Measurements from ENCODE around the gene HS3ST2.
"Not testable (repeated sequence)": the region's sequence is repeated elsewhere in the genome, so short reads cannot be mapped to it uniquely, and the experiment has no call there.

HS3ST2 gene

DNA sequence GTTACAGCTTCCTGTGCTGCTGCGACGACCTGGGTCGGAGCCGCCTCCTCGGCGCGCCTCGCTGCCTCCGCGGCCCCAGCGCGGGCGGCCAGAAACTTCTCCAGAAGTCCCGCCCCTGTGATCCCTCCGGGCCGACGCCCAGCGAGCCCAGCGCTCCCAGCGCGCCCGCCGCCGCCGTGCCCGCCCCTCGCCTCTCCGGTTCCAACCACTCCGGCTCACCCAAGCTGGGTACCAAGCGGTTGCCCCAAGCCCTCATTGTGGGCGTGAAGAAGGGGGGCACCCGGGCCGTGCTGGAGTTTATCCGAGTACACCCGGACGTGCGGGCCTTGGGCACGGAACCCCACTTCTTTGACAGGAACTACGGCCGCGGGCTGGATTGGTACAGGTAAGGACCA lies 746 bp downstream of the HS3ST2 start:
- no peaks in the 10 kb centered on the region for H3K36me3 ChIP-seq (ENCODE audit: insufficient read depth, low read depth, low read length)
- H3K27ac ChIP-seq (ENCODE audit: low read length), result no peak overlapping the region
- peak overlapping the region; percentile 70; the same call in 1 of the 2 replicates for H3K4me3 ChIP-seq (ENCODE audit: low read length)
- peaks cover 69% of the 10 kb centered on the region for H3K27me3 ChIP-seq (ENCODE audit: insufficient read depth, low read length)
- no peaks in the 10 kb centered on the region for H3K4me1 ChIP-seq (ENCODE audit: insufficient read depth, low read length)
- H3K9me3 ChIP-seq (ENCODE audit: insufficient read depth, low read depth, low read length), result no peaks in the 10 kb centered on the region
- no peak overlapping the region for H3K9ac ChIP-seq (ENCODE audit: low read depth, low read length)

DNA sequence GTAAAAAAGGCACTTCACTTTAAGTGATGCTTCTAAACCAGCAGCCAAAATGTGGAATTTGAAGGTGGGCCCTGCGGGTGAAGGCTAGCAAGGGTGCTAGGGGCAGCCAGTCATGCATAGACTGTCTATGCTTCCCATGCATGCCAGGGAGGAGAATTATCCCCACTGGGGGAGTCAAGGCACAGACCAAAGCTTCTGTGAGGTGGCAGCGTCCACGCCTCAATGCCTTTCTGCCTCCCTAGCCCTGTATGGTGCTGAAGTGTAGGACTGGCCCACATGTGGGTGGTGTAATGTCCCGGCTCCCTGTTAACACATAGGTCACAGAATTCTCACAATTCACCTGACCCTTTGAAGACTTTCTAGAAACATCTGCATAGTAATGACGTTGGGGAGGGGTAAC lies 1.9 kb downstream of the HS3ST2 start:
- Histone ChIP-seq H3K4me1 (ENCODE audit: insufficient read depth, low read length) (no peaks in the 10 kb centered on the region), H3K27me3 (ENCODE audit: insufficient read depth, low read length) (peaks cover 69% of the 10 kb centered on the region), H3K4me3 (ENCODE audit: low read length) (no peak overlapping the region), H3K9me3 (ENCODE audit: insufficient read depth, low read depth, low read length) (no peaks in the 10 kb centered on the region), H3K27ac (ENCODE audit: low read length) (no peak overlapping the region), H3K36me3 (ENCODE audit: insufficient read depth, low read depth, low read length) (no peaks in the 10 kb centered on the region), H3K9ac (ENCODE audit: low read depth, low read length) (no peak overlapping the region)

DNA sequence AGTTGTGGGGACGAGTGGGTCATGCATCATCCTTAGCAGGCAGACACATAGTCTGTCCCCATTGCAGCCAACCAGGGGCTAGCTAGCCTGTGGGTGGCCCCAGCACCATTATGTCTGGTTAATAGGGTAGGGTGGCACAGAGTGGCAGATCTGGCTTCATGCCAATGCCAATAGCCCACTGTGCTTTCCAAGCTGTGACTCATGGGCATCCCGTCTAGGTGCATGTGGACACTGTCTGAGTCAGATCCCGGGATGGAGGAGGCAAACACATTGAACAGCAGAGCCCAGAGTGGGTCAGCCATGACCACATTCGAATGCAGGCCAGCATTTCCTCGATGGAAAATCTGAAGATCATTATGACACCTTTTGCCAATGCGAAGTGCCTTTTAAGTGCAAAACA lies 2.5 kb downstream of the HS3ST2 start:
- H3K9ac ChIP-seq (ENCODE audit: low read depth, low read length), result no peak overlapping the region
- H3K36me3 ChIP-seq (ENCODE audit: insufficient read depth, low read depth, low read length), result no peaks in the 10 kb centered on the region
- H3K9me3 ChIP-seq (ENCODE audit: insufficient read depth, low read depth, low read length), result no peaks in the 10 kb centered on the region
- no peak overlapping the region for H3K4me3 ChIP-seq (ENCODE audit: low read length)
- no peak overlapping the region for H3K27ac ChIP-seq (ENCODE audit: low read length)
- peaks cover 69% of the 10 kb centered on the region for H3K27me3 ChIP-seq (ENCODE audit: insufficient read depth, low read length)
- no peaks in the 10 kb centered on the region for H3K4me1 ChIP-seq (ENCODE audit: insufficient read depth, low read length)

DNA sequence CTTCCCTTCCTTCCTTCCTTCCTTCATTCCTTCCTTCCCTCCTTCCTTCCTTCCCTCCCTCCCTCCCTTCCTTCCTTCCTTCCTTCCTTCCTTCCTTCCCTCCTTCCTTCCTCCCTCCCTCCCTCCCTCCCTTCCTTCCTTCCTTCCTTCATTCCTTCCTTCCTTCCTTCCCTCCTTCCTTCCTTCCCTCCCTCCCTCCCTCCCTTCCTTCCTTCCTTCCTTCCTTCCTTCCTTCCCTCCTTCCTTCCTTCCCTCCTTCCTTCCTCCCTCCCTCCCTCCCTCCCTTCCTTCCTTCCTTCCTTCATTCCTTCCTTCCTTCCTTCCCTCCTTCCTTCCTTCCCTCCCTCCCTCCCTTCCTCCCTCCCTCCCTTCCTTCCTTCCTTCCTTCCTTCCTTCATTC lies 4.8 kb downstream of the HS3ST2 start:
- H3K9me3 ChIP-seq (ENCODE audit: insufficient read depth, low read depth, low read length); H3K9ac ChIP-seq (ENCODE audit: low read depth, low read length); H3K27ac ChIP-seq (ENCODE audit: low read length); H3K36me3 ChIP-seq (ENCODE audit: insufficient read depth, low read depth, low read length); H3K4me1 ChIP-seq (ENCODE audit: insufficient read depth, low read length); H3K4me3 ChIP-seq (ENCODE audit: low read length): not testable (repeated sequence)
- peaks cover 51% of the 10 kb centered on the region for H3K27me3 ChIP-seq (ENCODE audit: insufficient read depth, low read length)

DNA sequence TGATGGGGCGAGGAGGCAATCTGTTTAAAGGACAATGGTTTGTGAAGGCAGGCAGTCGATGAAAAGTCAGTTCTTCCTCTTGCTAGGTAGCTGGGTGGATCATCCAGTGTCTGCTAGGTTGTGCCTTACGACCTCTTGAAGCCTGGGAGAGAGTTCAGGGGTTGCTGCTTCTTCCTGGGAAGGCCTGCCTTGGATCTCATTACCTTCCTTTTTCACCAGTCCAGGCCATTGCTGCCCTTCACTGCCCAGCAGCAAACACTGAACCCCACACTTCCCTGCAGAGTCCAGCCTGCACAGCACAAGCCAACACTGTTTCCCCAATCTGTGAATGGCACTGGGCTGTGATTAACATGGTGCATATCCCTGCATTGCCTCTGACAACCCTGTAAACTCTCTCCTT lies 24.7 kb downstream of the HS3ST2 start:
- Histone ChIP-seq H3K27ac (ENCODE audit: low read length) (no peak overlapping the region), H3K4me3 (ENCODE audit: low read length) (no peak overlapping the region), H3K9ac (ENCODE audit: low read depth, low read length) (no peak overlapping the region), H3K9me3 (ENCODE audit: insufficient read depth, low read depth, low read length) (no peaks in the 10 kb centered on the region), H3K27me3 (ENCODE audit: insufficient read depth, low read length) (no peaks in the 10 kb centered on the region), H3K36me3 (ENCODE audit: insufficient read depth, low read depth, low read length) (no peaks in the 10 kb centered on the region), H3K4me1 (ENCODE audit: insufficient read depth, low read length) (peaks cover 3% of the 10 kb centered on the region; the same call in 1 of the 2 replicates)

DNA sequence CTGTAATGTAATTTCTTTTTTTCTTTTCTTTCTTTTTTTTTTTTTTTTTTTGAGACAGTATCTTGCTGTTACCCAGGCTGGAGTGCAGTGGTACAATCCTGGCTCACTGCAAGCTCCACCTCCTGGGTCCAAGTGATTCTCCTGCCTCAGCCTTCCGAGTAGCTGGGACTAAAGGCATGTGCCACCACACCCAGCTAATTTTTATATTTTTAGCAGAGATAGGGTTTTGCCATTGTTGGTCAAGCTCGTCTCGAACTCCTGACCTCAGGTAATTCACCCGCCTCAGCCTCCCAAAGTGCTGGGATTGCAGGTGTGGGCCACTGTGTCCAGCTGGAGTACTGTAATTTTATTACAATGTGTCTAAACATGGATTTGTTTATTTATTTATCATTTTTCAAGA lies 28.1 kb downstream of the HS3ST2 start:
- H3K9me3 ChIP-seq (ENCODE audit: insufficient read depth, low read depth, low read length); H3K9ac ChIP-seq (ENCODE audit: low read depth, low read length); H3K4me3 ChIP-seq (ENCODE audit: low read length); H3K36me3 ChIP-seq (ENCODE audit: insufficient read depth, low read depth, low read length); H3K27ac ChIP-seq (ENCODE audit: low read length); H3K27me3 ChIP-seq (ENCODE audit: insufficient read depth, low read length); H3K4me1 ChIP-seq (ENCODE audit: insufficient read depth, low read length): not testable (repeated sequence)

DNA sequence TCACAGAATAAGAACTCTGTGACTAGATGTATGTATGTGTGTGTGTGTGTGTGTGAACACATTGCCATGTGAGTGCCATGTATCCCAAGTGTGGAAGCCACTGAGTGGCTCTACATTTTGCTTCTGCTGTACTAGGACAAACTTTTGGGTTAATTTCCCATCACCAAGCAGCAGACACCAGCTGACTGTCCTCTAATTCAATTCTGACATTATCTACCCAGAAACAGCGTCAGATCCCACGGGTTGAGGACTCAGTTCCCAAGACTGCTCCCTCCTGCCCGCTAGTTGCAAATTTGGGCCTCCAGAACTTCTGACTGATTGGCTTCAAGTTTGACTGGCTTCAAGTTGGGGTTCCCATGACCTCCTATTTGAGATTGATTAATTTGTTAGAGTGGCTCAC lies 29.2 kb downstream of the HS3ST2 start:
- Histone ChIP-seq H3K36me3 (ENCODE audit: insufficient read depth, low read depth, low read length) (no peaks in the 10 kb centered on the region), H3K9me3 (ENCODE audit: insufficient read depth, low read depth, low read length) (no peaks in the 10 kb centered on the region), H3K4me3 (ENCODE audit: low read length) (no peak overlapping the region), H3K4me1 (ENCODE audit: insufficient read depth, low read length) (peaks cover 3% of the 10 kb centered on the region; the same call in 1 of the 2 replicates), H3K27ac (ENCODE audit: low read length) (no peak overlapping the region), H3K27me3 (ENCODE audit: insufficient read depth, low read length) (no peaks in the 10 kb centered on the region; the same call in 1 of the 2 replicates), H3K9ac (ENCODE audit: low read depth, low read length) (no peak overlapping the region)

DNA sequence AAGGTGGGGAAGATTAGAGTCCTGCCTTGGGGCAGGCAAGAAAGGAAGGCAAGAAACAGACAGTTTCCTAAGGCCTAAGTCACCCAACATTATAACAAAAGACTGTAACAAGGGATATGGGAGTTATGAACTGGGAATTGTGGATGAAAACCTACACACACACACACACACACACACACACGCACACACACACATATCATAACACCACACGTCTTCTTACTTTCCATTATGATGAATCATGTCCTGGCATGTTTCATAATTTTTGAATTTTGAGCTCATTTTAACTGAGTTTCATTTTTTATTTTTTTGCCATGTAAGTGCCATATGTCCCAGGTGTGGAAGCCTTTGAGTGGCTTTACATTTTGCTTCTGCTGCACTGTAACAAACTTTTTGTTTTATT lies 29.9 kb downstream of the HS3ST2 start:
- H3K27me3 ChIP-seq (ENCODE audit: insufficient read depth, low read length), result no peaks in the 10 kb centered on the region; the same call in 1 of the 2 replicates
- no peak overlapping the region for H3K4me3 ChIP-seq (ENCODE audit: low read length)
- H3K9ac ChIP-seq (ENCODE audit: low read depth, low read length), result no peak overlapping the region
- peaks cover 10% of the 10 kb centered on the region; the same call in 1 of the 2 replicates for H3K4me1 ChIP-seq (ENCODE audit: insufficient read depth, low read length)
- H3K27ac ChIP-seq (ENCODE audit: low read length), result no peak overlapping the region
- no peaks in the 10 kb centered on the region for H3K9me3 ChIP-seq (ENCODE audit: insufficient read depth, low read depth, low read length)
- no peaks in the 10 kb centered on the region for H3K36me3 ChIP-seq (ENCODE audit: insufficient read depth, low read depth, low read length)

DNA sequence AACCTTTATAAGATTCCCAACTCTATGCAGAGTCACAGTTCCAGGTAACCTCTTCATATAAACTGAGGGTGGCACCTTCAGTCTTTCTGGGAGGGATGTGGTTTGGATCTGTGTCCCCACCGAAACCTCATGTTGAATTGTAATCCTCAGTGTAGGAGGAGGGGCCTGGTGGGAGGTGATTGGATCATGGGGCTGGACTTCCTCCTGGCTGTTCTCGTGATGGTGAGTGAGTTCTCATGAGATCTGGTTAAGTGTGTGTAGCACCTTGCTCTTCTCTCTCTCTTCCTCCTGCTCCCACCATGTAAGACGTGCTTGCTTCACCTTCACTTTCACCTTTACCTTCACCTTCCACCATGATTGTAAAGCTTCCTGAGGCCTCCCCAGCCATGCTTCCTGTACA lies 30.5 kb downstream of the HS3ST2 start:
- peaks cover 11% of the 10 kb centered on the region; the same call in 1 of the 2 replicates for H3K4me1 ChIP-seq (ENCODE audit: insufficient read depth, low read length)
- no peak overlapping the region for H3K9ac ChIP-seq (ENCODE audit: low read depth, low read length)
- no peak overlapping the region for H3K27ac ChIP-seq (ENCODE audit: low read length)
- no peaks in the 10 kb centered on the region for H3K9me3 ChIP-seq (ENCODE audit: insufficient read depth, low read depth, low read length)
- no peak overlapping the region for H3K4me3 ChIP-seq (ENCODE audit: low read length)
- no peaks in the 10 kb centered on the region; the same call in 1 of the 2 replicates for H3K27me3 ChIP-seq (ENCODE audit: insufficient read depth, low read length)
- H3K36me3 ChIP-seq (ENCODE audit: insufficient read depth, low read depth, low read length), result no peaks in the 10 kb centered on the region

DNA sequence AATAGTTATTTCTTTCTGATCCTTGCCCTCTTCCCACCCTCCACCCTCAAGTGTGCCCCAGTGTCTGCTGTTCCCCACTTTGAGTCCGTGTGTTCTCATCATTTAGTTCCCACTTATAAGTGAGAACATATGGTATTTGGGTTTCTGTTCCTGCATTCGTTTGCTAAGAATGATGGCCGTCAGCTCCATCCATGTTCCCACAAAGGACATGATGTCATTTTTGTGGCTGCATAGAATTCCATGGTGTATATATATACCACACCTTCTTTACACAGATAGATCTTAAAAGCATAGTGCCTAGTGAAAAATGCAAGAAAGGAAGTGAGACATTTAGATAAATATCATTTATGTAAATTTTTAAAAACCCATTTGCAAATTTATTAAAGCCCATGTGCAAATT lies 33.1 kb downstream of the HS3ST2 start:
- no peak overlapping the region for H3K27ac ChIP-seq (ENCODE audit: low read length)
- H3K4me1 ChIP-seq (ENCODE audit: insufficient read depth, low read length), result peaks cover 8% of the 10 kb centered on the region; the same call in 1 of the 2 replicates
- H3K9ac ChIP-seq (ENCODE audit: low read depth, low read length), result no peak overlapping the region
- H3K27me3 ChIP-seq (ENCODE audit: insufficient read depth, low read length), result no peaks in the 10 kb centered on the region; the same call in 1 of the 2 replicates
- H3K36me3 ChIP-seq (ENCODE audit: insufficient read depth, low read depth, low read length), result no peaks in the 10 kb centered on the region
- H3K9me3 ChIP-seq (ENCODE audit: insufficient read depth, low read depth, low read length), result no peaks in the 10 kb centered on the region
- H3K4me3 ChIP-seq (ENCODE audit: low read length), result no peak overlapping the region

DNA sequence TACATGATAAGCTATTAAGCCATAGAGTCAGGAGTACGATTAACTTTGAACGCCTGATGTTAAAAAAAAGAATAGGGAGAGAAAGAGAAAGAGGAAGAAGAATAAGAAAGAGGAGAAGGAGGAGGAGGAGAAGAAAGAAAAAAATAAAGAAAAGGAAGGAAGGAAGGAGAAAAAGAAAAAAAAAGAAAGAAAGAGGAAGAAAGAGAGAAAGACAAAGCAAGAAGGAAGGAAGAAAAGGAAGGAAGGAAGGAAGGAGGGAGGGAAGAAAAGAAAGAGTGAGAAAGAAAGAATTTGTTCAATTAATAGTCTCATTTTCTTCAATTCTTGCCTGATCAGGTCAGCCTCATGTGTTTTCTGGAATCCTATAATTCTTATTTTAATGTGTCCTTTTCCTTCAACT lies 33.7 kb downstream of the HS3ST2 start:
- H3K27ac ChIP-seq (ENCODE audit: low read length), result no peak overlapping the region
- H3K36me3 ChIP-seq (ENCODE audit: insufficient read depth, low read depth, low read length), result no peaks in the 10 kb centered on the region
- H3K27me3 ChIP-seq (ENCODE audit: insufficient read depth, low read length), result no peaks in the 10 kb centered on the region; the same call in 1 of the 2 replicates
- no peak overlapping the region for H3K9ac ChIP-seq (ENCODE audit: low read depth, low read length)
- H3K4me3 ChIP-seq (ENCODE audit: low read length), result no peak overlapping the region
- peaks cover 8% of the 10 kb centered on the region; the same call in 1 of the 2 replicates for H3K4me1 ChIP-seq (ENCODE audit: insufficient read depth, low read length)
- H3K9me3 ChIP-seq (ENCODE audit: insufficient read depth, low read depth, low read length), result no peaks in the 10 kb centered on the region

DNA sequence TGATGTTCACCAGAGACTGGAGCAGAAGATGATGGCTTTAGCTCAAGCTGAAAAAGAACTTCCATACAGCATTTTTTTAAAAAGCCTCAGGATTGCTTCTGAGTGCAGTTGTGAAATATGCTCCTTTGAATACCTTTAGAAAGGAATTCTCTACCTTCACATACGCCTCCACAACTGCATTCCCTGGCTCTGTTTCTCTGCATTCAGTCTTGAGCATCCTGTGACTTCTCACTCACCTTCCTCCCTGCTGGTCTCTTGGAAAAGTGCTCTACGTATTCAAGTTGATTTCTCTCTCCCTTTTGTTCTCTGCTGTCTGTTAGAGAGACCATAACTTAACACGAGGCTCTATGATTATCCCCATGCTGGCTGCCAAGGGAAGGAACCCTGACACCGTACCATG lies 34.5 kb downstream of the HS3ST2 start:
- Histone ChIP-seq H3K27me3 (ENCODE audit: insufficient read depth, low read length) (no peaks in the 10 kb centered on the region; the same call in 1 of the 2 replicates), H3K4me1 (ENCODE audit: insufficient read depth, low read length) (peaks cover 8% of the 10 kb centered on the region; the same call in 1 of the 2 replicates), H3K27ac (ENCODE audit: low read length) (no peak overlapping the region), H3K9ac (ENCODE audit: low read depth, low read length) (no peak overlapping the region), H3K36me3 (ENCODE audit: insufficient read depth, low read depth, low read length) (no peaks in the 10 kb centered on the region), H3K4me3 (ENCODE audit: low read length) (no peak overlapping the region), H3K9me3 (ENCODE audit: insufficient read depth, low read depth, low read length) (no peaks in the 10 kb centered on the region)

Measured in iPS-20b (cell line).